Activated CD4-positive, alpha-beta T cell treated with anti-CD3 and anti-CD28 coated beads, Interleukin-2, amount 50 U/mL, for 24 hours (primary cell): Measurements from ENCODE around the gene CCNC.
"Not testable (repeated sequence)": the region's sequence is repeated elsewhere in the genome, so short reads cannot be mapped to it uniquely, and the experiment has no call there.

Experiments used
- DNase-seq, 2 donors: peaks; one replicate each; pipeline ENCODE4 v3.0.0-alpha.2; 2020; ENCODE audit warnings: low read depth in 1 of 2, low spot score in 1 of 2

Gene CCNC

GRCh38 chr6:99603421-99604165 lies 35.1 kb upstream of the CCNC start:
- no peak for DNase-seq

DNA sequence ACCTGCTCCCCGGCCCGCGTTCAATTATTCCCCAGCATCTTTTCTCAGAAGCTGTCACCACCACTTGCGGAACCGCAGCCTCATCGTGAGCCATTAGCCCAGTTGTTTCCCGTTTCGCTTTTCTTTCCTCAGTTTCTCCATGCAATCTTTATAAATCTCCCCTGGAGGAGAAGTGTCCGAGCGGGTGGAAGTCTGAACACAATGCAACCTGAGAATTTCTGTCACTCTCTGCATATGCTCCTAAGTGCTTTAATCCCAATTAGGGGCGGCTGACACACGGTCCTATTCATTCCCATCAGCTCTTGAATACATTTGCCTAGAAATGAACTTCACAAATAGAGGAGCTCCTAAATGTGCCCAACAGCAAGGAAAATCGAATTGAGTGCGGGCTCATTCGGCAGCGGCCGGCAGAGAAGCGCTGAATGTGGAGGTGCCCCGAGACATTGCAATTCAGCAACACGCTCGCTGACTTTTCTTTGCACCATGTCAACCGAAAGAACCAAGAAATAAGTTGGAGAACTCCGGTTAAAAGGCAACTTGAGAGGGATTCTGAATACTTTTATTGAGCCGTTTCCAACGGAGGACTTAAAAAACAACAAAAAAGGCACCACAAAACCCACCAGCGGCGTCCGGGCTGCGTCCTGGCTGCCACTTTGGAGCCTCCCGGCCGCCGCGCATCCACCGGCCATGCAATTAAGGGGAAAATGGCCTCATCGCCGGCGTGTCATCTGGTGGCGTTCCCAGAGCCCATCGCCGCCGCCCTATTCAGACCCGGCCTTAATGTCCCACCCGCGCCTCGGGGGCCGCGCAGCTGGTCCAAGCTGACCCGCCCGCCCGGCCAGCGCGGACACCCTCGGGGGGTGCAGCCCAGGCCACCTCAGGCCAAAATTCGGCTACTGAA lies 34.3 kb upstream of the CCNC start:
- no peak for DNase-seq

DNA sequence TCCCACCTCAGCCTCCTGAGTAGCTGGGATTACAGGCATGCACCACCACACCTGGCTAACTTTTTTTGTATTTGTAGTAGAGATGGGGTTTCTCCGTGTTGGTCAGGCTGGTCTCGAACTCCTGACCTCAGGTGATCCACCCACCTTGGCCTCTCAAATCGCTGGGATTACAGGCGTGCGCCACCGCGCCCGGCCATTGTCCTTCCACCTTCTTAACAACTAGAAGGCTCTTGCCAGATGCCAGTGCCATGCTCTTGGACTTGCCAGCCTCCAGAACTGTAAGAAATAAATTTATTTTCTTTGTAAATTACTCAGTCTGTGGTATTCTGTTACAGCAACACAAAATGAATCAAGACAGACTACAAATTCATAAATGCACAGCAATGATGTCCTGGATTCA lies 26.2 kb upstream of the CCNC start:
- DNase-seq, result not testable (repeated sequence)

GRCh38 chr6:99592900-99593299 lies 24.4 kb upstream of the CCNC start:
- DNase-seq, result no peak

GRCh38 chr6:99591673-99592364 lies 23.4 kb upstream of the CCNC start:
- no peak for DNase-seq

GRCh38 chr6:99590728-99591672 lies 22.5 kb upstream of the CCNC start:
- no peak for DNase-seq

- no peak for DNase-seq
These were observed 21.5 kb upstream of the CCNC start for GRCh38 chr6:99589907-99590493.

DNA sequence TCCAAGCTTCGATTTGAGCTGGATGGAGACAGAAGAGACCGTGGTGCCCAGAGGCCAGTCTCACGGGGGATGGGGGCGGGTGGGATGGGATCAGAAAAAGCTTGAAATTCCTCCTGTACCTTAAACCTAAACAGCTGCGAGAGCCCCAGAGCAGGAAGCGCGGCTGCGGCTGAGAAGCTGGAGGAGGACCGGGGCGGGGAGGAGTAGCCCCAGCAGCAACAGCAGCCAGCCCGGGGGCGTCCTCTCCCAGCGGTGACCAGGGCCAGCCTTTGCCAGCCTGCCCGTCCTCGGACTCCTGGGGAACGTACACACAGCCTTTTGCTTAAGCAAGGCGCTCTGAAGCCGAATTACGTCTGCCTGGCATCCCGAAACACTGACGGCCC lies 20.8 kb upstream of the CCNC start:
- no peak for DNase-seq

- peak in 1 of 2 donors; percentile 61 for DNase-seq
These were observed 20.3 kb upstream of the CCNC start for GRCh38 chr6:99588618-99589289.

DNA sequence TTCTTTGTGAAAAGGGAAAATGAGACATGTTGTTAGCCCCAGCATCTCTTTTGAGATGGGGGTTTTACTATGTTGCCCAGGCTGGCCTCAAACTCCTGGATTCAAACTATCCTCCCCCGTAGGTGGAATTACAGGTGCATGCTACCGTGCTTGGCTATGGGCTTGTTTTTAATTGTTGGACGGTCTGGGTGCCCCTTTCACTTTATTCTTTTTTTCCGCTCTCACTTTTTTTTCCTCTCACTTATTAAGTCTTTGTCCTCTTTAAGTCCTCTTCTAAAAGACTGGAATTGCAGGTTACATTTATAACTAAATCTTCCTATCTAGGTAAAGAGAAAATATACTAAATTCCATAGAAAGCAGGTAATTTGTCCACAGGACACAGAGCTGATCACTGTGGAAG lies 19.3 kb upstream of the CCNC start:
- DNase-seq, result no peak

GRCh38 chr6:99579781-99580180 lies 11.3 kb upstream of the CCNC start:
- DNase-seq, result no peak

DNA sequence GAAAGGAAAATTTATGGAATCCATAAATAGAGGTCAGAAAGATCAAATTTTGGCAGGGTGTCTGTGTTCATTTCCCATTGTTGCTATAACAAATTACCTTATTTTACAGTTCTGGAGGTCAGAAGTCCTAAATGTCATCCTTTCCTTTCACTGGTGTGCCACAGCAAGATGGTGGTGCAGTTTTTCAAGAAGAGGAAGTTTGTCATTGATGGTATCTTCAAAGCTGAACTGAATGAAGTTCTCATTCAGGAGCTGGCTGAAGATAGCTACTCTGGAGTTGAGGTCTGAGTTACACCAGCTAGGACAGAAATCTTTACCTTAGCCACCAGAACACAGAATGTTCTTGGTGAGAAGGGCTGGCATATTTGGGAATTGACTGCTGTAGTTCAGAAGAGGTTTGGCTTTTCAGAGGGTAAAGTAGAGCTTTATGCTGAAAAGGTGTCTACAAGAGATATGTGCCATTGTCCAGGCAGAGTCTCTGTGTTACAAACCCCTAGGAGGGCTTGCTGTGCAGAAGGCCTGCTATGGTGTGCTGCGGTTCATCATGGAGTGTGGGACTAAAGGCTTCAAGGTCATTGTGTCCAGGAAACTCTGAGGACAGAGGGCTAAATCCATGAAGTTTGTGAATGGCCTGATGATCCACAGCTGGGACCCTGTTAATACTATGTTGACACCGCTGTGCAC lies 7.2 kb upstream of the CCNC start:
- DNase-seq, result no peak

GRCh38 chr6:99573980-99574617 lies 5.6 kb upstream of the CCNC start:
- no peak for DNase-seq

DNA sequence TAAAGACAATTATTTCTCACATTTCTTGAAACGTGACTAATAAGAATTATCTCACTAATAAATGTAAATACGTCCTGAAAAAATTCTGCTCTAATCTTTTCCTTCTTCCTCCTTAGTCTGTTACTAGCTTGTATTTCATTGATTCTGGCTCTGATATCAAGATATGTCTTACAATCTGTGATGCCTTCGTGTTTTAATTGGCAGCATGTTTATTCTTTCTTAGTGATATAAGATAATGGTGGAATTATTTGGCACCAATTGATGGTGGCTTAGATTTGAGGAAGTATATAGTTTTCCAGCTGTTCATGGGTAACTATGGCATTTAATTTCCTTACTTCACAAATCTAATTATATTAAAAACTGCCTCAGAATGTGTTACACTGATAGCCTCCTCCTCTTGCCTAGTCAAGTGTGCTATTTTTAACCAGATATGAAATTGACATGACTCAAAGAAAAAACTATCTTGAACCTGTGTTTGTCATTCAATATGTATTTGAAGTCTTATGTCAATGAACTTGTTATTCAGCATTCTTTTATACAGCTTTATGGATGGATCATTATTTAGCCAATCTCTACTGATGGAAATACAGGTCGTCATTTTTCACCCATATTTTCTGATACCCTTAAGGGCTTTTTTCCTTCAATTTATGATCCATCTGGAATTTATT lies 5.3 kb downstream of the CCNC start:
- no peak for DNase-seq

DNA sequence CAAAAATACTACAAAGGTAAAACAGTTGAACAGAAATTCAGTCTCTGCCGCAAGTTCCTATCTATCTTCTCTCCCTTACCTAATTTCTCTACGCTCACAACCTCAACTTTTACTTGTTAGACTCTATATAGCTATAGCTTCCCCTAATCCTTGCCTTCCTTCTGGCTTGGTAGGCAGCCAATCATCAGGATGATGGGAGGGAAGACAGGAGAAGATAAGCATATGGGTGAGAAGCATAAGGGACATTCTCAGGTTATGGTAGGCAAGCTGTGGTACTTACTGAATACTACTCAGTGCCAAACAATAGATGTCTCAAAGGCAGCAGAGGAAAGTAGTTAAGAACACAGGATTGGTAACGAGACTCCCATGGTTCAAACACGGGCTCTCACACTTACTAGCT lies 7.8 kb downstream of the CCNC start:
- DNase-seq, result no peak

DNA sequence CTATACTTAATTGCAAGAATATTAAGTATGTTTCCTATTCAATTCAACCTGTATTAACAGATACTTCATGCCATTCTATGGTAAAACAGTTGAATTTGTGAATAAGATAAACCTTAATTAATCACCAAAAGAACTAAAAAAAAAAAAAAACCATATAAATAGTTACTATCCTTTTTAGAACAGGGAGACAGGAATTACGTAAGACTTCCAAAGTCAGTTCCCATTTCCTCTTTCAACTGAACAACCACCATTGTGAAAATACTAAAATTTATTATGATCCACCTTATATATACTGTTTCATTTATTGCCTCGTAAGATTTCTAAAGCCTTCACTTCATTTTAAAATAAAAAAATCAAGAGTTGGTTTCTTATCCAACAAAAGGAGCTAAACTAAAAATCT lies 9.4 kb downstream of the CCNC start:
- DNase-seq, result no peak

- DNase-seq, result no peak
These were observed 14.6 kb downstream of the CCNC start for GRCh38 chr6:99553888-99554287.

DNA sequence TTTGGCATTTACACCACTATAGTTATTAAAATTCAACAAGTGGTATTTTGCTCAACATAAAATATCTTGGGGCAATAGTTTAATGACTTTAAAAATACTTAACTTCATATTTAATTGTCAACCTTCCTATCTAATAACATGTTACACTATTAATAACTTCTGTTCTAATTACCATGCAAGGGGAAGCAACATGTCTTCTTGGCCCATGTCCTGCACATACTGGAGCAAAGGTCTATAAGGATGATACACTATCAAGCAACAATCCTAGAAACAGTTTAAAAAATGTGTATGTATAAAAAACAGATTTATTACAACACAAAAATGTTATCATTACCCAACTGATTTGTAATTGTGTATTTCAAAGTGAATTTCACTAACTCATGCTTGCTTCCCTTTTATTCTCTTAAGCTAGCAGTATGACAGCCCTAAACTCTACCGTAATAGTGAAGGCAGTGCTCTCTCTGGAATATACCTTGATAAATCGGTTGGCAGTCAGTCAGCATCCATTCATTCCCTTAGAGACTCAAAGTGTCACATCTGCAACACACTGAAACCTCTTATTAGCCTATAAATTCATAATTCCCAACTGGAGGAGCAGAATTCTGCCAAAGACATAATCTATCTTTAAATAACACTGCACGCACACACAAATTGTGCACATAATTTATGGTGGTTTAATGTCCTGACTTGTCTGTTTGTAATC lies 18.3 kb downstream of the CCNC start:
- no peak for DNase-seq
